Spinal cord (tissue), 10 donors: ENCODE data around the gene ATXN1. TPM values are rescaled to one million over a fixed set of nuclear protein-coding genes. Genes with fewer than 3 reads are reported as not detected.
"Not testable (repeated sequence)": the region's sequence is repeated elsewhere in the genome, so short reads cannot be mapped to it uniquely, and the experiment has no call there.

Source experiments
- DNase-seq, 6 donors: peaks; one replicate each; pipeline versions ENCODE4 v3.0.0 to v3.0.0-alpha.2; 2013 to 2015; ENCODE audit warnings: low spot score in 6 of 6, low read depth in 4 of 6
- H3K27ac ChIP-seq: one replicate; pipeline ENCODE4 v1.5.1; 2013; ENCODE audit warnings: low read depth, low read length, control low read depth
- H3K27me3 ChIP-seq: one replicate; pipeline ENCODE4 v1.6.1; 2013; ENCODE audit warnings: low read length; ENCODE audit not compliant: control insufficient read depth, insufficient read depth
- H3K36me3 ChIP-seq: one replicate; pipeline ENCODE4 v1.6.1; 2013; ENCODE audit warnings: low read length; ENCODE audit not compliant: control insufficient read depth, insufficient read depth
- H3K4me1 ChIP-seq: one replicate; pipeline ENCODE4 v1.6.1; 2013; ENCODE audit warnings: low read length; ENCODE audit not compliant: control insufficient read depth, insufficient read depth
- H3K4me3 ChIP-seq: one replicate; pipeline ENCODE4 v1.5.1; 2013; ENCODE audit warnings: low read depth, low read length, control low read depth
- H3K9me3 ChIP-seq: one replicate; pipeline ENCODE4 v1.6.1; 2013; ENCODE audit warnings: low read length; ENCODE audit not compliant: control insufficient read depth, insufficient read depth
- WGBS: methylation state at CpG from one replicate; pipeline ENCODE4 v1.1.5; 2013; ENCODE audit warnings: missing lambda C conversion rate; ENCODE audit not compliant: insufficient coverage; 5-methylcytosine and 5-hydroxymethylcytosine counted together
- polyA plus RNA-seq, 2 donors: library from polyadenylated mRNA; unstranded; fragments of 120-200 nt; gene quantifications; one replicate each; pipeline ENCODE4 v1.2.1, GENCODE V29; 2013; ENCODE audit not compliant: insufficient read length in 2 of 2
- total RNA-seq, 2 donors: library from RNA; depleted of rRNA in 1 of 2; stranded (reverse); fragments of 120-200 nt in 1 of 2; fragments of >200 nt in 1 of 2; gene quantifications; one replicate each; pipeline versions ENCODE4 v1.2.3 to v1.2.4, GENCODE V29; 2013 to 2014
- donor health status: healthy.

The ATXN1 gene
- total and polyA plus RNA-seq, 4 donors, result 20.2 to 50.1 (median 31.7) TPM

DNA sequence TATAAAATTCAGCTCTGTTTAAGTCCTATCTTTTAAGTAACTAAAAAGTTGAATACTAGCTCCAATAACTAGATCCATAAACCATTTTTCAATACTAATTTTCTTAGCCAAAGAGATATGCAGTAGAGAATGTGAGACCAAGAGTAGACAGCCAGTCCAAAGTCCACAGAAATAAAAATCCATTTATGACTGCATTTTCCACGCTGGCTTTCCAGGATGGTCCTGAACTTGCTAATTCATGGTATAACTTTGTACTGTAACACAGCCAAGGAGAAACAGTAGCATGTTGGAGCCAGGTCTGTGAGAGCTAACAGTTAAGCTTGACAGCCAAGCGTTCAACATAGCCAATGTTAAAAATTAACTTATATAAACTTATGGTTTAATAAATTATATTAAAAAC is 366.6 kb downstream of the ATXN1 start:
- Histone ChIP-seq H3K4me3 (no peak overlapping the region), H3K36me3 (no peaks in the 10 kb centered on the region), H3K4me1 (peaks cover 6% of the 10 kb centered on the region), H3K27me3 (no peaks in the 10 kb centered on the region), H3K9me3 (no peaks in the 10 kb centered on the region), H3K27ac (no peak overlapping the region)
- DNase-seq, result no peak
- no CpG with 5 or more reads among the region's 2 CpGs for WGBS

GRCh38 chr6:16393326-16393725 is 367.9 kb downstream of the ATXN1 start:
- Histone ChIP-seq H3K27me3 (no peaks in the 10 kb centered on the region), H3K9me3 (no peaks in the 10 kb centered on the region), H3K27ac (no peak overlapping the region), H3K36me3 (no peaks in the 10 kb centered on the region), H3K4me1 (peaks cover 6% of the 10 kb centered on the region), H3K4me3 (no peak overlapping the region)
- no CpG with 5 or more reads among the region's 4 CpGs for WGBS
- no peak for DNase-seq

GRCh38 chr6:16392010-16392409 is 369.2 kb downstream of the ATXN1 start:
- Histone ChIP-seq H3K4me1 (peaks cover 6% of the 10 kb centered on the region), H3K27me3 (no peaks in the 10 kb centered on the region), H3K4me3 (no peak overlapping the region), H3K9me3 (no peaks in the 10 kb centered on the region), H3K27ac (no peak overlapping the region), H3K36me3 (no peaks in the 10 kb centered on the region)
- DNase-seq, result peak in 1 of 6 donors; percentile 73
- WGBS, result 40% methylated on average over 1 of the region's 1 CpG

GRCh38 chr6:16391451-16391912 is 369.8 kb downstream of the ATXN1 start:
- no peak overlapping the region for H3K27ac ChIP-seq
- WGBS, result 20% methylated on average over 2 of the region's 2 CpGs

GRCh38 chr6:16390909-16391450 is 370.3 kb downstream of the ATXN1 start:
- not testable (repeated sequence) for H3K4me1 ChIP-seq, H3K27me3 ChIP-seq, H3K4me3 ChIP-seq, H3K36me3 ChIP-seq, H3K9me3 ChIP-seq, H3K27ac ChIP-seq, DNase-seq
- 100% methylated on average over 3 of the region's 6 CpGs for WGBS

More at GRCh38 chr6:16391451-16391912, 369.8 kb downstream of the ATXN1 start:
- Histone ChIP-seq H3K4me1 (peaks cover 6% of the 10 kb centered on the region), H3K9me3 (no peaks in the 10 kb centered on the region), H3K4me3 (no peak overlapping the region), H3K36me3 (no peaks in the 10 kb centered on the region), H3K27me3 (no peaks in the 10 kb centered on the region)
- DNase-seq, result no peak

DNA sequence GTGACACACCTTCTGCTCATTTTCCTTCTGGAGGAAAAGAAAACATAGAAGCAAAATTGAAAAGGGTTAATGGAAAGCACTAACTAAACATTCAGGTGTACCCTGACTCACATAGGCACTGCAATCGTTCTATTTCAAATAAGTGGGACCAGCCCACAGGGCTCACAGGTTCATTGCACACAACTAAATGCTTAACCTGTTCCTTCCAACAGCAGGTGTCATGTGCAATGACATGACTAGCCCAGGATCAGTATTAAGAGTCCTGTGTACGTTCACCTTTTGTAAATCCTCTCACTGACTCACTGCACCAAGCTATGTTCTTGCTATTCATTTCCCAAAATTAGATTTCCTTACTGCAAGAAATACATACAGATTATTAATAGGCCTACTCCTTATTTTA is 371.6 kb downstream of the ATXN1 start:
- DNase-seq, result no peak
- H3K9me3 ChIP-seq, result no peaks in the 10 kb centered on the region
- H3K27ac ChIP-seq, result no peak overlapping the region
- no peaks in the 10 kb centered on the region for H3K36me3 ChIP-seq
- peaks cover 6% of the 10 kb centered on the region for H3K4me1 ChIP-seq
- no peaks in the 10 kb centered on the region for H3K27me3 ChIP-seq
- no peak overlapping the region for H3K4me3 ChIP-seq
- 80% methylated on average over 2 of the region's 2 CpGs for WGBS

DNA sequence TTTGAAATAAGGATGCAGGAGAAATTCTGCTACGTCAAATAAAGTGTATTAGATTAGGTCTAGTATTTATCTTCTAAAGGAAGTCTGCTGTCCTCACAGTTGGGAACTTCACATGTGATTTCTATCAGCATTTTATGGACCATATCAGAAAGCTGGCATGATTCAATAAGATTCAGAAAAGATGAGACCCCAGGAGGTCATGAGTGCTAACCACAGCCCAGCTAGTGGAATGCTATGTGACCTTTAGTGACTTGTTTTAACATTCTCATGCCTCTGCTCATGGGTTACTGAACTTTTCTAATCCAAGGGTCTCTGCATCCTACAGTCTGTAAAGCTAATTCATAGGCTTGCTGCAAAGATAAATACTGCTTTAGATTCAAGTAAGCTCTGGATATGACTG is 372.8 kb downstream of the ATXN1 start:
- Histone ChIP-seq H3K27me3 (no peaks in the 10 kb centered on the region), H3K4me1 (peaks cover 6% of the 10 kb centered on the region), H3K9me3 (no peaks in the 10 kb centered on the region), H3K27ac (no peak overlapping the region), H3K36me3 (no peaks in the 10 kb centered on the region), H3K4me3 (no peak overlapping the region)
- no peak for DNase-seq
- no CpG with 5 or more reads among the region's 1 CpG for WGBS

DNA sequence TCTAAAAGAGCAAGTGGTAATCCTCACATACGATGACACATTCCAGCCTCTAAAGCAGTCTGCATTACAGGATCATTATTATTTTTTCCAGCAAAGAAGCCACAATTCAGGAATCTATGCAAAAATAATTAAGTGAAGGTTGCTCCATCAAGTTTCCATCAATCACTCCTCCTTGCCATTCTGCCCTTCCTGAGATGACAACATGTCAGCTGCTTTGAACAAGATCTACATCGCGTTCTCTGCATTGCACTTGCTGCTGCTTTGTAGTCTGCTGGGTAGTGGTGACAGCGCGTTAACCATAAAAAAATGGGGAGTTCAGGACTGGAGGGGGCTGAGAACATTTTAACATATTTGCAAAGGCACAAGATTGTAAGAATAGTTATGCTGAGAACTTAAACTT is 375.2 kb downstream of the ATXN1 start:
- WGBS, result no CpG with 5 or more reads among the region's 5 CpGs
- DNase-seq, result no peak
- Histone ChIP-seq H3K9me3 (no peaks in the 10 kb centered on the region), H3K27me3 (no peaks in the 10 kb centered on the region), H3K4me3 (no peak overlapping the region), H3K27ac (no peak overlapping the region), H3K4me1 (no peaks in the 10 kb centered on the region), H3K36me3 (no peaks in the 10 kb centered on the region)

DNA sequence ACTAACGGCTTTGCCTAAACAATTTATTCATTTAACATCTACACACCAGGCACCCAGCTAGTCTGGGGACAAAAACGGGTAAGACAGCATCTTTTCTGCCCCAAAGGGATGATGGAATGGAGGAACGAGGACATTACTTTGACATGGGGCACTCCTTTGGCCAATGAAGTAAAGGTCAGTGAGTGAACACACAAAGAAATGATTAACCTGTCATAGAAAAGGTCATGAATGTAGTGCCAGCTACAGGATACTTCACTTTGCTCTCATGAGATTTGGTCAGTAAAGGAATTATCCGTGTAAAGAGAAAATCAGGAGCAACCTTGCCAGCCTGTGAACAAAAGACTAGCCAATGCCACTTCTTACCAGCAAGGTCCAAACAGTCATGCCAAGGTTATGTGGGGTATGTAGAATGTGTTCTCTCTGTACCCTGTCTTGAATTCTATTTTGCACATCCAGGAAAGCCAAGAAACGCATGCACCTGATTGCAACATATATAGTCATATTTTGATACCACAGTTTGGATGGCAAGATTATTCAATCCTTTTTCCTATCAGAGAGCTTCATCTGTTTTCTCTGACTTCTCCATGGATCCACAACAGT is 377.6 kb downstream of the ATXN1 start:
- H3K36me3 ChIP-seq, result no peaks in the 10 kb centered on the region
- no peaks in the 10 kb centered on the region for H3K27me3 ChIP-seq
- H3K27ac ChIP-seq, result no peak overlapping the region
- H3K4me1 ChIP-seq, result no peaks in the 10 kb centered on the region
- H3K4me3 ChIP-seq, result no peak overlapping the region
- WGBS, result 67% methylated on average over 1 of the region's 5 CpGs
- no peaks in the 10 kb centered on the region for H3K9me3 ChIP-seq
- DNase-seq, result no peak

DNA sequence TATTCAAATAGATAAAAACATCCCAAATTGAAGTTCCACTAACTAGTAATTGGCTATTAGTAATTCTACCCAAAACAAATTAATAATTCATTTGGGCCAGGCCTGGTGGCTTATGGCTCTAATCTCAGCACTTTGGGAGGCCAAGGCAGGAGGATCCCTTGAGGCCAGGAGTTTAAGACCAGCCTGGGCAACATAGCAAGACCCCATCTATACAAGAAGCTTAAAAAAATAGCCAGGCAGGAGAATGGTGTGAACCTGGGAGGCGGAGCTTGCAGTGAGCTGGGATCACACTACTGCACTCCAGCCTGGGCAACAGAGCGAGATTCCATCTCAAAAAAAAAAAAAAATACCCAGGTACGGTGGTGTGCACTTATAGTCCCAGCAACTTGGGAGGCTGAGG is 379.3 kb downstream of the ATXN1 start:
- WGBS, result 100% methylated on average over 1 of the region's 3 CpGs
- not testable (repeated sequence) for H3K27ac ChIP-seq, H3K27me3 ChIP-seq, DNase-seq, H3K36me3 ChIP-seq, H3K4me3 ChIP-seq, H3K9me3 ChIP-seq, H3K4me1 ChIP-seq
